NCI-H2171 (cell line): ENCODE data around the gene IQCC.
A peak's percentile ranks its signal among the peaks of the same experiment; 100 is the strongest.

Source experiments
- DNase-seq: peaks from one replicate; lab custom pipeline; 2025; lab: John Stamatoyannopoulos, UW

IQCC gene

GRCh38 chr1:32224285-32224684, 18.8 kb downstream of the IQCC start:
- no peak for DNase-seq

DNA sequence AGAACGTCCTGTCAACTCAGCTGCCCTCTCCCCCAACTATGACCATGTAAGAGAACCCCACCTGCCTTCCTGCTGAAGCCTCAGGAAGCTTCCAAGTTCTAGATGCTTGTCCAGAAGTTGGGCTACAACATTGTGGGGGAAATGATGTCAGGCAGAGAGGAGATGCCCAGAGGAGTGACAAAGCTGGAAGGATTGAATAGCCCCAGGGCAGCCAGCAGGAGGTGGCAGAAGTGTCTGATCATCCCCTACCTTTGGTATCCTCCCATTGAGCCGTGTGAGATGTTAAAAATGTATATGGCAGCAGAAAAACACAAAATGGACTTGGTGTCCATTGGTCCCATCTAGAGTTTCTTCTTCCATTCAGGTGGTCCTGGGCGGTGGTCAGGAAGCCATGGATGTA, 23.3 kb downstream of the IQCC start:
- no peak for DNase-seq

- DNase-seq: no peak
Observed at GRCh38 chr1:32231843-32232432, 26.5 kb downstream of the IQCC start.

DNA sequence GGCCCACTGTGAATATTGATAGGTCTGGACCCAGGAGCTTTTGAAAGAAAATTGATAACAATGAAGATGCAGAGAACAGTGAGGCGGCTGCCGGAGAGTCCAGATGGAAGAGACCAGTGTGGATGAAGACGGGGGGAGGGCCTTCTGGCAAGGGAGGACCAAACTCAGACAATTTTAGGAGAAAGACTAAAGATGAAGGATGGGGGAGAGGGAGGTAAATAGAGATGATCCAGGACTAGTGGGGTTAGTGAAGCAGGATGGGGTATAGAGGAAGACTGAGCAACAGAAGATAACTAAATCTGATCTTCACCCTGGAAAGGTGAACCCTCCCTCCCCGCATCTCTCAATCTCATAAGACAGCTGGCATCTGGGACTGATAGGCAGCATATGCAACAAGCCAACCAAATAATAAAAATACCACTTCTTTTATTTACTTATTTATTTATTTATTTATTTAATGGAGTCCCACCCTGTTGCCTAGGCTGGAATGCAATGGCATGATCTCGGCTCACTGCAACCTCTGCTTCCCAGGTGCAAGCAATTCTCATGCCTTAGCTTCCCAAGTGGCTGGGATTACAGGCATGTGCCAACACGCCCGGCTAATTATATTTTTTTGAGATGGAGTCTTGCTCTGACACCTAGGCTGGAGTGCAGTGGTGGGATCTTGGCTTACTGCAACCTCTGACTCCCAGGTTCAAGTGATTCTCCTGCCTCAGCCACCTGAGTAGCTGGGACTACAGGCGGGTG, 27.3 kb downstream of the IQCC start:
- peak; percentile 34 for DNase-seq

DNA sequence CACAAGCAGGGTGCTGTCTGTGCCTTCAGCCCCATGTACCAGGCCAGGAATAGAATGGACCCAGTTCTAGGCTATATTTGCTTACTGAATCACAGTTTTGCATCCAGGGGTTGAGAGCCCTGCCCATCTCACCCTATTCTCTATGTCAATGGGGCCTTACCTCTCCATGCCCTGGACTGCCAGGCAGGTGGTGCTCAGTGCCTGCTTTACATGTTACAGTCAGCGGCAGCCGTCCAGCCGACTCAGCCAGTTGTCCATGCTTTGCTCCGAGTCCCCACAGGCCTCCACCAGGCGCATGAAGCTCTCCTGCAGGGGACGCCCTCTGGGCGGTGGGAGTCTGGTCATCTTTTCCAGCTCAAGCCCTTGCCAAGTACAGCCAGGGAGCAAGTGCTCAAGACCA, 29.3 kb downstream of the IQCC start:
- DNase-seq: no peak

- DNase-seq: peak; percentile 79
Observed at GRCh38 chr1:32239337-32239736, 33.9 kb downstream of the IQCC start.

DNA sequence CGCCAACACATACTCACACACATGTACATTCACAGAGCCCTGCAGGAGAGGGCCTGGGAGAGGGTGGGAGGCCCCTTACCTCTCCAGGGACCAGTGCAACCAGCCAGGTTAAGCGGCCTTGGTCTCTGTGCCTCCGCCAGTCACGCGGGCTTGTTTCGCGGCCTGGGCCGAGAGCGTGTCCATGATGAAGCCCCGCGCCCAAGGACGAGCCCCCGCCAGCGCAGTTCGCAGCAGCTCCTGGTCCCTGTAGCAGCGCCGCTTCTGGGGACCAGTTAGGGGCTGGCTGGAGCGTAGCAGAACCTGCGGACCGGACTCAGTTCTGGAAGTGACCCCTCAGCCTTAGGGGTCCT, 34.3 kb downstream of the IQCC start:
- DNase-seq: peak; percentile 61

- DNase-seq: peak; percentile 70
Observed at GRCh38 chr1:32240140-32240951, 34.9 kb downstream of the IQCC start.

- DNase-seq: peak; percentile 26
Observed at GRCh38 chr1:32241001-32241763, 35.7 kb downstream of the IQCC start.

DNA sequence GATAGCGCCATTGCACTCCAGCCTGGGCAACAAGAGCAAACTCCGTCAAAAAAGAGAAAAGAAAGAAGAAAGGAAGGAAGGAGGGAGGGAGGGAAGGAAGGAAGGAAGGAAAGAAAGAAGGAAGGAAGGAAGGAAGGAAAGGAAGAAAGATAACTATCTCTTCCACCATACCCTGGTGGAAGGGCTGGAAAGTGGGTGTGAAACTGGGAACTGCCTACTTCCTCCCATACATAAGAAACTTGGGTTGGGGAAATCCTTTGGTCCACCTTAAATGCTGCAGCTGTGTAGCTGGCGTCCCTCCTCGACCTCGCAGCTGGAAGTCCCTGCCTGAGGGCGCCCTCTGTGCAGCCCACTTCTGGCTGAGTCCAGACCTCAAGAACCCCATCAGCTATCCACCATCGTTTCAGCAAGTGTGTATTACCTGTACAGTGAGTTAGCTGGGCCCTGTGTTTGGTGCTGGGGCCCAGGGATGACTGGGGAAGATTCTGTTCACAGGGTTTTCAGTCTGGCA, 36.9 kb downstream of the IQCC start:
- DNase-seq: no peak

DNA sequence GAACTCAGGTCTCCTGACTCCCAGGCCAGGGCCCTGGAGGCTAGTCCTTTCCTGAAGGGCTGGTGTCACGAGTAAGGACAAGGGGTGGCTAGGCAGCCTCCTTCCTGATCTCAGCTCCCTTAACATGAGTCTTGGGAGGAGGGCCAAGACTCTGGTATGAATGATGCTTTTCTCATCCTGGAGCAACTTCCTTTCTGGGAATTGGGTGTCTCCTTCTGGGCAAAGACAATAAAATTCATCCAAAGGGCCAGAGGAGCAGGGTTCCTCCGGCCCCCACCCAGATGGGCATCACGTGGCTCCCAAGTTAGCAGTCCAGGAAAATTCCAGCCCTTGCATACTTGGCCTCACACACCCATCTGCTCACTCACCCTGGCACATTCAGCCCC, 41.4 kb downstream of the IQCC start, which contains the start of gene FAM167B:
Gene FAM167B, plus strand, starts transcription at position 335 of the 386 bp plus-strand sequence. CDS start 200 bp downstream, outside the sequence.
- DNase-seq: no peak

DNA sequence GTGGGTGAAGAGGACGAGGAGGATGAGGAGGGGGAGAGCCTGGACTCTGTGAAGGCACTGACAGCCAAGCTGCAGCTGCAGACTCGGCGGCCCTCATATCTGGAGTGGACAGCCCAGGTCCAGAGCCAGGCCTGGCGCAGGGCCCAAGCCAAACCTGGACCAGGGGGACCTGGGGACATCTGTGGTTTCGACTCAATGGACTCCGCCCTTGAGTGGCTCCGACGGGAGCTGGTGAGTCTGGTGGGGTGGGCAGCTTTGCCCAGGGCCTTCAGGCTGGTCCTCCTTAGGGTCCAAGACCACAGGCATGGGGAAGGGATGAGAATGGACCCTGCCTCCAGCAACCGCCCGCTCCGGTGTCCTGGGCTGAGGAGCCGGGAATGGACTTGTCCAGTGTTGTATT, 42.0 kb downstream of the IQCC start:
- DNase-seq: no peak

GRCh38 chr1:32247983-32248889, 42.8 kb downstream of the IQCC start:
- peak; percentile 71 for DNase-seq

GRCh38 chr1:32249831-32250525, 44.5 kb downstream of the IQCC start:
- no peak for DNase-seq

DNA sequence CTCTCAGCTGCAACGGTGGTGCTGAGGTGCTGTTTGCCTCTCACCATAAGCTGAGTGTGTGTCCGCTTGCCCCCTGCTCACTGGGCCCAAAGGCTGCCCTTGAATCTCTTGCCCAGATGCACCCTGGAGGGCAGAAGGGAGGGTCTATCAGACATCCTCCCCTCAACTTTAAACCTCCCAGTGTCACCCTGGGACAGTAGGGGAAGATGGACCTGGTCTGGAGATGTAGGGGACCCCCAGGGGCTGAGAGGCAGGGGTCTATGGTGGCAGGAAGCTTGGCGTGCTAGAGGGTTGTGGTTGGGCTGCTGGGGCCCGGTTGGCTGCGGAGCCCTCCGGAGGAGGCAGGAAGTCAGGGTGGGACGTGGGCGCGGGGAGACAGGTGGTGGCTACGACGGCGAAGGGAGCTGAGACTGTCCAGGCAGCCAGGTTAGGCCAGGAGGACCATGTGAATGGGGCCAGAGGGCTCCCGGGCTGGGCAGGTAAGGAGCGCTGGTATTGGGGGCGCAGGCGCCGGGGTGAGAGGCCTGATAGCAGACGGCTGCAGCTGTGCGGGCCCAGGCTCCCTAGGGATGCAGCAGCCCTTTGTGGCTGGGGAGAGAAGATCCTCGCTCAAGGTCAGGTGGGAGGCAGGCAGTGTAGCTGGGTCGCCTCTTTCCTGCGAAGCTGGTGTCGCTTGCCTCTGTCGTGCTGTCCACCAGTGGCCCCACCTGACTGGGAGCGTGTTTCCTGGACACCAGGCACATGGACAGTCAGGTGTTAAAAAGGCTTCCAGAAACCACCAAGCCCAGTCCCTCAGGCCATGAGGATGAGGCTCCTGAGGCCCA, 45.6 kb downstream of the IQCC start, which contains the start of gene LCK:
Gene LCK, plus strand, starts transcription at position 373 of the 824 bp plus-strand sequence. CDS start 23,065 bp downstream, outside the sequence.
- DNase-seq: no peak

- DNase-seq: no peak
Observed at GRCh38 chr1:32255072-32256071, 49.9 kb downstream of the IQCC start.

DNA sequence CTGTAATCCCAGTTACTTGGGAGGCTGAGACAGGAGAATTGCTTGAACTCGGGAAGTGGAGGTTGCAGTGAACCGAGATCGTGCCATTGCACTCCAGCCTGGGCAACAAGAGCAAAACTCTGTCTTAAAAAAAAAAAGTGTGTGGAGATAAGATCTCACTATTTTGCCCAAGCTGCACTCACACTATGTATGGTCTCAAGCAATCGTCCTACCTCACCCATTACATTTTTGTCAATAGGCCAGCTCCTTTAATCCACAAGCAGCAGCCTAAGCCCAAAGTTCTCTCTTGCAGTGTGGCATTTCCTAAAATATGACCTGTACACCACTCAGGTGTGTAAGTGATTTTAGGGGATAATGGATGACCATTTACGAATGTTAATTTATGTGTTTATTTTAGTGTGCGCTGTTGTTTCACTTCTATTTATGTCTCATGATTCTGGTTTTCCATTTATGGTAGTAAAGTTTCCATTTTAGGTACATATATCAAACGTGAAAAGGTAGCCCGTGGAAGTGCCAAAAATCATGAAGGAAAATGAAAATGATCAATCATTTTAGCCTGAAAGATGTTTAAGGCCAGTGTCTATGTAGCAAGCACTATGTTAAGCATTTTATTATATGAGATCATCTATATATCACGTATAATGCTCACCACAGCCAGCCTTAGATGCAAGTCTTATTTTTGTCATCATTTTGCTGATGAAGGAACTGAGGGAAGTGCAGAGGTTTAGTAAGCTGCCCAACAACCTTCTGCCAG, 51.2 kb downstream of the IQCC start:
- no peak for DNase-seq

DNA sequence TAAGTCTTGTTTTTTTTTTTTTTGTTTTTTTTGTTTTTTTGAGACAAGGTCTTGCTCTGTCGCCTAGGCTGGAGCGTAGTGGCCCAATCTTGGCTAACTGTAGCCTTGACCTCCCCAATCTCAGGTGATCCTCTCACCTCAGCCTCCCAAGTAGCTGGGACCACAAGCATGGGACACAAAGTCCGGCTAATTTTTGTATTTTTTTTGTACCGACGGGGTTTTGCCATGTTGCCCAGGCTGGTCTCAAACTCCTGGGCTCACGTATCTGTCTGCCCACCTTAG, 51.7 kb downstream of the IQCC start:
- no peak for DNase-seq
